ENCODE results near the gene SLC6A4.

SLC6A4 gene

GRCh38 chr17:30253312-30253711 lies 17.8 kb upstream of the SLC6A4 start:
- Histone ChIP-seq H3K4me1 (ENCODE audit: control insufficient read depth, insufficient read depth, low read length) (no peaks in the 10 kb centered on the region), H3K4me3 (ENCODE audit: low read length) (no peak overlapping the region), H3K9me3 (replicated peaks; ENCODE audit: low read length) (no peaks in the 10 kb centered on the region), H3K9ac (ENCODE audit: low read depth, low read length) (no peak overlapping the region), H3K36me3 (ENCODE audit: insufficient read depth, low read length) (peaks cover 12% of the 10 kb centered on the region), H3K27me3 (ENCODE audit: control insufficient read depth, insufficient read depth, low read length) (no peaks in the 10 kb centered on the region), H3K4me2 (ENCODE audit: low read length) (no peak overlapping the region)

GRCh38 chr17:30251931-30252330 lies 16.4 kb upstream of the SLC6A4 start:
- no peak overlapping the region for H3K4me3 ChIP-seq (ENCODE audit: low read length)
- H3K36me3 ChIP-seq (ENCODE audit: insufficient read depth, low read length), result peaks cover 21% of the 10 kb centered on the region
- H3K4me1 ChIP-seq (ENCODE audit: control insufficient read depth, insufficient read depth, low read length), result no peaks in the 10 kb centered on the region
- no peaks in the 10 kb centered on the region for H3K27me3 ChIP-seq (ENCODE audit: control insufficient read depth, insufficient read depth, low read length)
- H3K9ac ChIP-seq (ENCODE audit: low read depth, low read length), result no peak overlapping the region
- no peak overlapping the region for H3K4me2 ChIP-seq (ENCODE audit: low read length)
- H3K9me3 ChIP-seq (replicated peaks; ENCODE audit: low read length), result no peaks in the 10 kb centered on the region

DNA sequence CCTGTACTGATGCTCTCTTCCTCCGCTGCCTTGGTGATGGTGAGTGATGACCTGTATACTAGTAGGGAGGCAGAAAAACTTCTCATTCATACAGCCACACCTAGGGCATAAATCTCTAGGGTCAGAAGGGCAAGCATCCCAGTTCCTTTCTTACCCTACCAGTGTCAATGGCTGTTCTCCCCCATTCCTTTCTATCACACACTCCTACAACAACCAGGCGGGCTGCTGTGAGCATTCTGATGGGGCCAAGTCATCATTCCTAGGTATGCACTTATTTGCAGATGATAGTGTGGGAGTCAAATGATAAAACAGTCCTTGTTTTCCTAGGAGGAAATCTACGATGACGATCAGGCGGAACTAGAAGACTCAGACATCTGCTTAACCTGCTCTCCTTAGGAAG lies 14.0 kb upstream of the SLC6A4 start:
- Histone ChIP-seq H3K27me3 (ENCODE audit: control insufficient read depth, insufficient read depth, low read length) (no peaks in the 10 kb centered on the region), H3K9ac (ENCODE audit: low read depth, low read length) (no peak overlapping the region), H3K9me3 (replicated peaks; ENCODE audit: low read length) (no peaks in the 10 kb centered on the region), H3K4me3 (ENCODE audit: low read length) (no peak overlapping the region), H3K4me1 (ENCODE audit: control insufficient read depth, insufficient read depth, low read length) (peaks cover 10% of the 10 kb centered on the region), H3K4me2 (ENCODE audit: low read length) (no peak overlapping the region), H3K36me3 (ENCODE audit: insufficient read depth, low read length) (peaks cover 26% of the 10 kb centered on the region)

GRCh38 chr17:30248786-30249185 lies 13.3 kb upstream of the SLC6A4 start:
- Histone ChIP-seq H3K4me3 (ENCODE audit: low read length) (no peak overlapping the region), H3K9ac (ENCODE audit: low read depth, low read length) (no peak overlapping the region), H3K4me1 (ENCODE audit: control insufficient read depth, insufficient read depth, low read length) (peaks cover 11% of the 10 kb centered on the region), H3K36me3 (ENCODE audit: insufficient read depth, low read length) (peaks cover 26% of the 10 kb centered on the region), H3K9me3 (replicated peaks; ENCODE audit: low read length) (no peaks in the 10 kb centered on the region), H3K4me2 (ENCODE audit: low read length) (no peak overlapping the region), H3K27me3 (ENCODE audit: control insufficient read depth, insufficient read depth, low read length) (no peaks in the 10 kb centered on the region)

- Histone ChIP-seq H3K27me3 (ENCODE audit: control insufficient read depth, insufficient read depth, low read length) (no peaks in the 10 kb centered on the region), H3K4me2 (ENCODE audit: low read length) (no peak overlapping the region), H3K36me3 (ENCODE audit: insufficient read depth, low read length) (peaks cover 26% of the 10 kb centered on the region), H3K4me1 (ENCODE audit: control insufficient read depth, insufficient read depth, low read length) (peaks cover 11% of the 10 kb centered on the region), H3K4me3 (ENCODE audit: low read length) (no peak overlapping the region), H3K9me3 (replicated peaks; ENCODE audit: low read length) (no peaks in the 10 kb centered on the region), H3K9ac (ENCODE audit: low read depth, low read length) (no peak overlapping the region)
Measured at GRCh38 chr17:30246460-30246859, 11.0 kb upstream of the SLC6A4 start.

GRCh38 chr17:30244853-30245385 lies 9.4 kb upstream of the SLC6A4 start:
- H3K9me3 ChIP-seq (replicated peaks; ENCODE audit: low read length), result no peaks in the 10 kb centered on the region
- peak overlapping the region; percentile 23 for H3K4me2 ChIP-seq (ENCODE audit: low read length)
- no peaks in the 10 kb centered on the region for H3K27me3 ChIP-seq (ENCODE audit: control insufficient read depth, insufficient read depth, low read length)
- no peak overlapping the region for H3K4me3 ChIP-seq (ENCODE audit: low read length)
- peaks cover 26% of the 10 kb centered on the region for H3K36me3 ChIP-seq (ENCODE audit: insufficient read depth, low read length)
- no peak overlapping the region for H3K9ac ChIP-seq (ENCODE audit: low read depth, low read length)
- peaks cover 11% of the 10 kb centered on the region for H3K4me1 ChIP-seq (ENCODE audit: control insufficient read depth, insufficient read depth, low read length)

- peaks cover 16% of the 10 kb centered on the region for H3K36me3 ChIP-seq (ENCODE audit: insufficient read depth, low read length)
- peaks cover 11% of the 10 kb centered on the region for H3K4me1 ChIP-seq (ENCODE audit: control insufficient read depth, insufficient read depth, low read length)
- H3K4me2 ChIP-seq (ENCODE audit: low read length), result no peak overlapping the region
- H3K27me3 ChIP-seq (ENCODE audit: control insufficient read depth, insufficient read depth, low read length), result peaks cover 9% of the 10 kb centered on the region
- no peaks in the 10 kb centered on the region for H3K9me3 ChIP-seq (replicated peaks; ENCODE audit: low read length)
- H3K4me3 ChIP-seq (ENCODE audit: low read length), result no peak overlapping the region
- no peak overlapping the region for H3K9ac ChIP-seq (ENCODE audit: low read depth, low read length)
Measured at GRCh38 chr17:30243568-30243967, 8.1 kb upstream of the SLC6A4 start.

- no peak overlapping the region for H3K4me3 ChIP-seq (ENCODE audit: low read length)
- peaks cover 11% of the 10 kb centered on the region for H3K4me1 ChIP-seq (ENCODE audit: control insufficient read depth, insufficient read depth, low read length)
- H3K27me3 ChIP-seq (ENCODE audit: control insufficient read depth, insufficient read depth, low read length), result peaks cover 15% of the 10 kb centered on the region
- peaks cover 11% of the 10 kb centered on the region for H3K36me3 ChIP-seq (ENCODE audit: insufficient read depth, low read length)
- no peaks in the 10 kb centered on the region for H3K9me3 ChIP-seq (replicated peaks; ENCODE audit: low read length)
- no peak overlapping the region for H3K4me2 ChIP-seq (ENCODE audit: low read length)
- no peak overlapping the region for H3K9ac ChIP-seq (ENCODE audit: low read depth, low read length)
Measured at GRCh38 chr17:30243002-30243401, 7.5 kb upstream of the SLC6A4 start.

- no peak overlapping the region for H3K4me2 ChIP-seq (ENCODE audit: low read length)
- no peaks in the 10 kb centered on the region for H3K9me3 ChIP-seq (replicated peaks; ENCODE audit: low read length)
- H3K4me1 ChIP-seq (ENCODE audit: control insufficient read depth, insufficient read depth, low read length), result peaks cover 15% of the 10 kb centered on the region
- H3K4me3 ChIP-seq (ENCODE audit: low read length), result no peak overlapping the region
- H3K36me3 ChIP-seq (ENCODE audit: insufficient read depth, low read length), result no peaks in the 10 kb centered on the region
- peaks cover 31% of the 10 kb centered on the region for H3K27me3 ChIP-seq (ENCODE audit: control insufficient read depth, insufficient read depth, low read length)
- H3K9ac ChIP-seq (ENCODE audit: low read depth, low read length), result no peak overlapping the region
Measured at GRCh38 chr17:30241051-30241450, 5.6 kb upstream of the SLC6A4 start.

DNA sequence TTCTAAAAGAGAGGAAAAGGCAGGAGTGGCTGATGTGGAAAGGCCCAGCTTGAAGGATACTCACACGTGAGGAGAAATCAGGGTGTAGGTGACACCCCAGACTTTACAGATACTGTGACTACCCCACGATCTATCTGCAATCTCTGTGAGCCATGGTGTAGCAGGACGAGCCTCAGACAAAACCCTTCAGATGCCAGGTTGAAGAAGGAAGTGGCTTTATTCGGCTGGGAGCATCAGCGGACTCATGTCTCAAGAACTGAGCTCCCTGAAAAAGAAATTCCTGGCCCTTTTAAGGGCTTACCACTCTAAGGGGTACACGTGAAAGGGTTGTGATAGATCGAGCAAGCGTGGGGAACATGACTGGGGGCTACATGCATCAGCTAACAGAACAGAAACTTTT lies 4.7 kb upstream of the SLC6A4 start:
- H3K27me3 ChIP-seq (ENCODE audit: control insufficient read depth, insufficient read depth, low read length), result peaks cover 40% of the 10 kb centered on the region
- H3K4me2 ChIP-seq (ENCODE audit: low read length), result no peak overlapping the region
- no peaks in the 10 kb centered on the region for H3K9me3 ChIP-seq (replicated peaks; ENCODE audit: low read length)
- no peaks in the 10 kb centered on the region for H3K36me3 ChIP-seq (ENCODE audit: insufficient read depth, low read length)
- peaks cover 20% of the 10 kb centered on the region for H3K4me1 ChIP-seq (ENCODE audit: control insufficient read depth, insufficient read depth, low read length)
- H3K9ac ChIP-seq (ENCODE audit: low read depth, low read length), result no peak overlapping the region
- no peak overlapping the region for H3K4me3 ChIP-seq (ENCODE audit: low read length)

DNA sequence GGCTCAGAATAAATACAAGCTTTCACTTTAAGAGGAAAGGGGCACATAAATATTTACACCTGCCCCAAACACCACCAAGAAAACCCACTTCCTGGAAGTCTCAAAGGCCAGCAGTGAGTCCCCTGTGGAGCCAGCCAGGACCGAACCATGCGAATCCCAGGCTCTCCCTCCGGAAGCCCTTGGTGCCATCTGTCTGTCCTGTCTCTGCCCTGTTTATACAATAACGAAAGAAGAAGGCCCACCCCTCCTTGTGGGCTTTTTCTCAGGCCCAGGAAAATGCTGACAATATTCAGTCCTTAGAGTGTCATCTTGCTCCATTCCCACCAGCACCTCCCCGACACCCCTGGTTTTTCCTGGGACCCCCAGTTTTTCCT lies 3.6 kb upstream of the SLC6A4 start:
- peaks cover 51% of the 10 kb centered on the region for H3K27me3 ChIP-seq (ENCODE audit: control insufficient read depth, insufficient read depth, low read length)
- no peak overlapping the region for H3K4me2 ChIP-seq (ENCODE audit: low read length)
- no peak overlapping the region for H3K4me3 ChIP-seq (ENCODE audit: low read length)
- H3K9me3 ChIP-seq (replicated peaks; ENCODE audit: low read length), result no peaks in the 10 kb centered on the region
- no peak overlapping the region for H3K9ac ChIP-seq (ENCODE audit: low read depth, low read length)
- no peaks in the 10 kb centered on the region for H3K36me3 ChIP-seq (ENCODE audit: insufficient read depth, low read length)
- peaks cover 14% of the 10 kb centered on the region for H3K4me1 ChIP-seq (ENCODE audit: control insufficient read depth, insufficient read depth, low read length)

- no peaks in the 10 kb centered on the region for H3K36me3 ChIP-seq (ENCODE audit: insufficient read depth, low read length)
- H3K4me1 ChIP-seq (ENCODE audit: control insufficient read depth, insufficient read depth, low read length), result peaks cover 14% of the 10 kb centered on the region
- no peaks in the 10 kb centered on the region for H3K9me3 ChIP-seq (replicated peaks; ENCODE audit: low read length)
- no peak overlapping the region for H3K9ac ChIP-seq (ENCODE audit: low read depth, low read length)
- H3K4me2 ChIP-seq (ENCODE audit: low read length), result no peak overlapping the region
- peaks cover 56% of the 10 kb centered on the region for H3K27me3 ChIP-seq (ENCODE audit: control insufficient read depth, insufficient read depth, low read length)
- no peak overlapping the region for H3K4me3 ChIP-seq (ENCODE audit: low read length)
Measured at GRCh38 chr17:30238387-30239088, 3.0 kb upstream of the SLC6A4 start.

All from skeletal muscle satellite cell (primary cell).